Activated gamma-delta T cell (primary cell): ENCODE data around the gene RGS19.
"Not testable (repeated sequence)": the region's sequence is repeated elsewhere in the genome, so short reads cannot be mapped to it uniquely, and the experiment has no call there.

Experiments used
- DNase-seq: peaks from one replicate; lab custom pipeline; 2025; lab: John Stamatoyannopoulos, UW

RGS19 gene

DNA sequence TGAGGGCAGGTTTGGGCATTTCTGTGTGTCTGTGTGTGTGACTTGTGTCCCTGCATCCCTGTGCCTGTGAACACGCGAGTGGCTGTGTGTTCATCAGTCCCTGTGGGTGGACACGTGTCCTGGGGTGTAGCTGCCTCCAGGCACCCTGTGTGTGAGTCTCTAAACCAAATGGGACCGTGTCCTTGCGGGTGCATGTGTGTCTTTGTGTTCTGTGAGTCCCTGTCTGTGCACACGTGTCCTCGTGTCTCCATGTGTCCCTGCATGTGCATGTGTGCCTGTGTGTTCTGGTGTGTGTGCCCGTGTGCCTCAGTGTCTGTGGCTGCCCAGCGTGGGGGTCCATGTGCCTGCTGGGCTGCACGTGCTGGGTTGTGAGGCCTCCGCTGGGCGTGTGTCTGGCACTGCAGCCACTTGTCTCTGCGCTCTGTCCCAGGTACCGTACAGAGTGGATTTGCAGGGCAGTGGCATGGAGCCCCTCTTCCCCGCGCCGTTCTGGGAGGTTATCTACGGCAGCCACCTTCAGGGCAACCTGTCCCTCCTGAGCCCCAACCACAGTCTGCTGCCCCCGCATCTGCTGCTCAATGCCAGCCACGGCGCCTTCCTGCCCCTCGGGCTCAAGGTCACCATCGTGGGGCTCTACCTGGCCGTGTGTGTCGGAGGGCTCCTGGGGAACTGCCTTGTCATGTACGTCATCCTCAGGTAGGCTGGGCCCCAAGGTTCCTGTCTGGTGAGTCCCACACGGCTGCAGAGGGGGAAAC, 13.1 kb upstream of the RGS19 start:
- no peak for DNase-seq

DNA sequence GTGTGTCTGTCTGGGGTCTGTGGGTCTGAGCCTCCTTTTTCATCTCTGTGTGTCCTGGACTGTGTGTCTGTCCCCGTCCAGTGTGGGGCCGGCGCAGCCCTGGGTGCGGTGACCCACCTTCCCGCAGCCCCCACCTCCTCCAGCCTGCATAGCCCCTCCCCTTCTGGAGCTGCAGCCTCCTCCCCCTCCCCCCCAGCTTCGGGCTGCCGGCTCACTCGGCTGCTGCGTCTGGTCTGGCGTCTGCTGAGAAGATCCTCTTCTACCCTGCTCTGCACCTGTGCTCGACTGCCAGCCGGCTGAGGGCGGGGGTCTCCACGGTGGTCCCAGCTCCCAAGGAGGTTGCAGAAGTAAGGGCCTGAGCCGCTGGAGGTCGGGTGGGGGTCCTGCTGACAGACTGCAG, 12.5 kb upstream of the RGS19 start:
- no peak for DNase-seq

DNA sequence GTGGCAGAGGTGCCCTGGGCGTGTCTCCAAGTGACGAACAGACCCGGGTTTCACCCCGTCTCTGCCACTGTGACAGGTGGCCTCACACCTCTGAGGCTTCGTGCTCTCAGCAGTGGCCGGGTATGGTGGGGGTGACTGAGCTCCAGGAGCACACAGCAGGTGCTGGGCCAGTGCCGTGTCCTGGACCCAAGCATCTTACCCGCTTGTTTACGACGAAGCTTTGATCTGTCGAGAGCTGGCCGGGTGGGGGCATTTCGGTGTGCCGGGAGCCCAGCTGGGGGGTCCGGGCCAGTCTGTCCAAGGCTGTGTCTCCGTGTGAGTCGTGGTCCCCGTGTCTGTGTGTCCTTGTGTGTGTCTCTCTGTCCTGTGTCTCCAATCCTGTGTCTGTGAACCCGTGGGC, 12.0 kb upstream of the RGS19 start:
- no peak for DNase-seq

DNA sequence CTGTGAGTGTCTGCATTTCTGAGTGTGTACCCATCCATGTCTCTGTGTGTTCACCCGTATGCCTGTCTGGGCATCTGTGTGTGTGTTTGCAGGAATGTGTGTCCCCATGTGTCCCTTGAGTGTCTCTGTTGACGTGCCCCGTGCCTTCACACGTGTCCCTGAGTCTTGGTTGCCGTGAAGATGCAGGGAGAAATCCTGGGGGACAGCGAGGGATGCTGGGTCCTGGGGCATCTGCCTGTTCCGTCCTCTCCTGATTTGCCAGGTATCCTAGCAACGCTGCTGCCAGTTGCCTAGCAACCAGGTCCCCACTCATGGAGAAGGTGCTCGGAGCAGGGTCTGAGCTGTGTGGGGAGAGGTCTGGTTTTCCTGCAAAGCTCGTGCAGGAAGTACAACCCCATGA, 10.8 kb upstream of the RGS19 start:
- DNase-seq, result no peak

DNA sequence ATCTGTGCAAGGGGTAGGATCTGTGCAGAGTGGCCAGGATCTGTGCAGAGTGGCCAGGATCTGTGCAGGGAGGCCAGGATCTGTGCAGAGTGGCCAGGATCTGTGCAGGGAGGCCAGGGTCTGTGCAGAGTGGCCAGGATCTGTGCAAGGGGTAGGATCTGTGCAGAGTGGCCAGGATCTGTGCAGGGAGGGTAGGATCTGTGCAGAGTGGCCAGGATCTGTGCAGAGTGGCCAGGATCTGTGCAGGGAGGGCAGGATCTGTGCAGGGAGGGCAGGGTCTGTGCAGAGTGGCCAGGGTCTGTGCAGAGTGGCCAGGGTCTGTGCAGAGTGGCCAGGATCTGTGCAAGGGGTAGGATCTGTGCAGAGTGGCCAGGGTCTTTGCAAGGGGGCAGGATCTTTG, 9.3 kb upstream of the RGS19 start:
- DNase-seq, result not testable (repeated sequence)

DNA sequence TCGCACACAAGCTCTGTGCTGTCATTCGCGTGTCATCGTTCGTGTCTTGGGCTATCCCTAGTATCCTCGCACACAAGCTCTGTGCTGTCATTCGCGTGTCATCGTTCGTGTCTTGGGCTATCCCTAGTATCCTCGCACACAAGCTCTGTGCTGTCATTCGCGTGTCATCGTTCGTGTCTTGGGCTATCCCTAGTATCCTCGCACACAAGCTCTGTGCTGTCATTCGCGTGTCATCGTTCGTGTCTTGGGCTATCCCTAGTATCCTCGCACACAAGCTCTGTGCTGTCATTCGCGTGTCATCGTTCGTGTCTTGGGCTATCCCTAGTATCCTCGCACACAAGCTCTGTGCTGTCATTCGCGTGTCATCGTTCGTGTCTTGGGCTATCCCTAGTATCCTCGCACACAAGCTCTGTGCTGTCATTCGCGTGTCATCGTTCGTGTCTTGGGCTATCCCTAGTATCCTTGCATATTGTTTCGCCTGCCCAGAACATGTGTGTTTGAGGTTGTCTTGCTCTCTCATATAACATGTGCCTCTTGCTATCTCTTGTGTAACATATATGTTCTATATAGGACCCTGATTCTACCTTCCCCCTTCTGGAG, 8.0 kb upstream of the RGS19 start:
- not testable (repeated sequence) for DNase-seq

DNA sequence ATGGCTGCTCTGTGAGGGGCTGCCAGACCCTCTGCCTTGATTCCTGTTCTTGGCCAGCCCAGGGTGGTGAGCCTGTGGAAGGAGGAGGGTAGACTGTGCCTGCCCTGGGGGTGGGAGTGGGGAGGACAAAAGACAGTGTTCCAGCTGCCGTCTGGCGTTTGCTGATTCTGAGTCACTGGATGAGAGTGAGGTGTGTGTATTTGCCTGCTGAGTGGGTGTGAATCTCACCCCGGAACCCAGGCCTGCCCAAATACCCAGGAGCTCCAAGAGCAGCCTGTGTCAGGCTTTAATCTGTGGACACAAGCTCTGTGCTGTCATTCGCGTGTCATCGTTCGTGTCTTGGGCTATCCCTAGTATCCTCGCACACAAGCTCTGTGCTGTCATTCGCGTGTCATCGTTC, 7.5 kb upstream of the RGS19 start:
- no peak for DNase-seq

DNA sequence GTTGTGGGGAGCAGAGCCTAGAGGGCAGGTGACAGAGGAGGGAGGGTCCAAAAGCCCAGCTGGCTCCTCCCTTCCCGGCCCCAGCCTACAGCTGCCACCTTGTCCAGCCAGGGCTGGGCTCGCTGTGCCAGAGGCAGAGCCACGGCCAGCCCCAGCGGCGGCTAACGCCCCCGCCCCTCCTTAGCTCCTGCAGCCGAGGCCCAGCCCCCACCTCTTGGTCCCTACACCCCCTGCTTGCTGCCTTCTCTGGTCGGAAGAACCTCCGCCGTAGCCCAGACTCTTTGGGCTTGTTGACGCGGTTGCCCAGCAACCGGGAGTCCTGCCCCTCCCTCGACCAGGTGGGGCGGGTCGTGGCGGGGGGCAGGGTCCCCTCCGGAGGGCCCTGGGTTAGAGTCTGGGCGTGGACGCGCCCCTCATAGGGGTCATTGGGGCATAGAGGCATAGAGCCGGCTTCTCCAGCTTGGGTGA, 5.4 kb upstream of the RGS19 start:
- no peak for DNase-seq

DNA sequence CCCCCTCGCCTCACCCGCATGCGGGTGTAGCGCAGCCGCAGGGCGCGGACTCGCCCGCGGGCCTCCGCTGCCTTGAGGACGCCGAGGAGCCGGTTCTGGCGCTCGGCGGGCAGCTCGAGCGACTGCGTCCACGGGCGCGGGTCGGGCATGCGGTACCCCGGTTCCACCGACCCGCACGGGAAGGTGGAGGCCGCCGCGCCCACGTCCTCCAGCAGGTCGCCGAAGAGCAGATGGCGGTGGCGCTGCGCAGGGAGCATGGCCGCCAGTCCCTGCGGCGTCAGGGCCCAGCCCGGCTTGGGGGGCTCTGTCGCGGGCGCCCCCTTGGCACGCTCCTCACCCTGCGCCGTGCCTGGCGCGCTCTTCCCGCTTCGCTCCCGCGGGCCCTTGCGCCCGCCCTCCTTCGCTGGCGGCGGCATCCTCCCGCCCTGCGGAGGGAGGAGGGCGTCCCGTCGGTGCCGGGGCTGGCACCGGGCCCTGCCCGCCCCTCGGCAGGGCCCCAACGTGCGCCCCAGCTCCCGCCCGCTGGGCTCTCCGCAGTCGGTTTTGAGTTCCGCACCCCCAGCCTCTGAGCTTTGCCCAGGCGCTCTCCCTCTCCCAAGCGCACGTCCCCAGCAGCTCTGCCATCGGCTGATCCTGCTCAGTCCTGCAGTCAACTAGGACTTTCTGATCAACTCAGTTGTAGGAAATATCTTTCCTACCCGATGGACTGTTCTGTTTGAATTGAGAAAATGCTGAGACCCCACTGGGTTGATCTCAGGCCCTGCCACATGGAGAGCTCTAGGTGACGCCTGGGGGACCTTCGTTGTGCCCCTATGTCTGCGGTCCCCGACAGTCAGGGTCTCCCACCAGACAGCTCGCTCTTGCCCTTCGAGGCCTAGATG, 4.7 kb upstream of the RGS19 start, which contains the start of gene LKAAEAR1:
Gene LKAAEAR1, minus strand, starts transcription at position 595 of the 881 bp plus-strand sequence. Its CDS starts 179 bp downstream, at position 416.
- DNase-seq, result no peak

DNA sequence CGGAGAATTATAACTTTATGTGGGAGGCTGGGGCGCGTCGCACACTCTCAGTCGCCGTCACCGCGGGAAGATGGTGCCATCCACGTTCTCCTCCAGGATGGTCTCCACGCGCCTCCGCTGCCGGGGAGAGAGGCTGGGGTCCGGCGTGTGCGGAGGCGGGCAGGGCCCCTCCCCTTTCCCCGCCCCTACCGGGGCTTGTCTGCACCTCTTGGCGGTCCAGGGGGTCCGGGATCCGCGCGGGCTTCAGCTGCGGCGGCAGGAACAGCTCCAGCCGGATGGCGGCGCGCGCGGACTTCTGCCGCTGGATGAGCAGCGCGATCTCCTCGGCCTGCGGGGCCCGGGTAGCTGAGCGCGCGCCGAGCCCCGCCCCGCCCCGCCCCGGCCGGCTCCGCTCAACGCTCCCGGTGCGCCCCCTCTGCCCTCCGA, 4.1 kb upstream of the RGS19 start:
- peak; percentile 41 for DNase-seq

DNA sequence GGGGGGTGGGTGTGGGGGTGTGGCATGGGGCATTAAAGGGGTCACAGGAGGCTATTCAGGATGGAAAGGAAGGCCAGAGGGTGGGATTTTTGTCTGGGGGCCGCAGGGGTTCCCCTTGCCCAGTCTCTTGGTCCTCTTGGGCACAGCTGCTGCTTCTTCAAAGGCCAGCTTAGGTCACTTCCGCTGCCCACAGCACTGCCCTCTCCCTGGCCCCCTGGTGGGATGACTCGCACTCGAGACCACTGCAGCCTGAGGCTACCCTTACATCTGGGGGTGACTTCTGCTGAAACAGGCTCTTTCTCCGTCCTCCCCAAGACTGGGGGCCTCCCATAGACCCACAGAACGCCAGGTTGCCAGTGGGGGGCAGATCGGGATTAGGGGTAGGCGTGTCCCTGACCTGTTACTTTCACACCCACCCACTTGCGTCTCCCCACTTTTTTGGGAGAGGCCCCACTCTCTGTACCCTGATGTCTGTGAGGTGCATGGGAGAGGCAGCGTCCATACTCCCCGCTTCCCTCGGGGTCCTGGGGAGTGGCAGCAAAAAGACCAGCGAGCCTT, 3.6 kb upstream of the RGS19 start:
- no peak for DNase-seq

DNA sequence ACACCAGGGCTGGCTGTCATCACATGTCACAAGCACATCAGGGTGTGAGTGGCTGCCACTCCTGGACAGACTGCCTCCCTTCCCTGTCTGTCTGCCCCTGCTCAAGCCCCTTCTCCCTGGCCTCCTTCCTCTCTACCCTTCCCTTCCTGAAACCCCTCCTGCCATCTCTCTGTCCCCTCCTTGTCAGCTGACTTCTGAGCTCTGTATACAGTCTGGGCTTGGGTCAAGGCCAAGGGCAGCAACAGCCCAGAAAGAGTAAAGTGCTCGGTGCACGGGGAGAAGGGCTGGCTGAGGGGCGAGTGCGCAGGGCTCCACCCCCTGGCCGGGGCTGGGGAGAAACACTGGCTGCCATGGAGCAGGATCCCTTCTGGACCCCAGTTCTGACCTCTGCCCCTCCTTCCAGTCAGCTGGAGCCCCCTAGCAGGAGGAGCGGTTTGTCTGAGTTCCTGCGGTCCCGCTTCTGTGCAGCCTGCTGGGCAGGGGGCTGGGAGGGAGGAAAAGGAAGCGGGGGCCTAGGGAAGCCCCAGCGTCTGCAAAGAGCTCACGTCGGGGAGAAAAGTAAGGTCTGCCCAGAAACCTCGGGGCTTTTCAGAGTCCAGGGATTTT, 2.9 kb upstream of the RGS19 start:
- DNase-seq, result no peak

DNA sequence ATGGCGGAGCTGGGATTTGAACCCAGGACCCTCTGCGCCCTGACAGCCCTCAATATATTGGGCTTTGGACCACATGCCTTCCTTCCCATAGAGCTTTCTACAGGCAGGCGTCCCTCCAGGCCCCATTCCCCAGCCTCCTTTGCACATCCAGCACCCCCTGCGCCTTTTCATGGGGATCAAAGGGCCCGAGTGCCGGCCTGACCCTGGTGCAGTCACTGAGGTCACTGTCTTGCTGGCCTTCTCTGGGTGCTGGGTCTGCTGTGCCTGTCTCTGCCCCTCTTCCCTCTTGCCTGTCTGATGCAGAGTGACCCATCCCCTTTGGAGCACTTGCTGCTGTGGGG, 2.3 kb upstream of the RGS19 start:
- no peak for DNase-seq

DNA sequence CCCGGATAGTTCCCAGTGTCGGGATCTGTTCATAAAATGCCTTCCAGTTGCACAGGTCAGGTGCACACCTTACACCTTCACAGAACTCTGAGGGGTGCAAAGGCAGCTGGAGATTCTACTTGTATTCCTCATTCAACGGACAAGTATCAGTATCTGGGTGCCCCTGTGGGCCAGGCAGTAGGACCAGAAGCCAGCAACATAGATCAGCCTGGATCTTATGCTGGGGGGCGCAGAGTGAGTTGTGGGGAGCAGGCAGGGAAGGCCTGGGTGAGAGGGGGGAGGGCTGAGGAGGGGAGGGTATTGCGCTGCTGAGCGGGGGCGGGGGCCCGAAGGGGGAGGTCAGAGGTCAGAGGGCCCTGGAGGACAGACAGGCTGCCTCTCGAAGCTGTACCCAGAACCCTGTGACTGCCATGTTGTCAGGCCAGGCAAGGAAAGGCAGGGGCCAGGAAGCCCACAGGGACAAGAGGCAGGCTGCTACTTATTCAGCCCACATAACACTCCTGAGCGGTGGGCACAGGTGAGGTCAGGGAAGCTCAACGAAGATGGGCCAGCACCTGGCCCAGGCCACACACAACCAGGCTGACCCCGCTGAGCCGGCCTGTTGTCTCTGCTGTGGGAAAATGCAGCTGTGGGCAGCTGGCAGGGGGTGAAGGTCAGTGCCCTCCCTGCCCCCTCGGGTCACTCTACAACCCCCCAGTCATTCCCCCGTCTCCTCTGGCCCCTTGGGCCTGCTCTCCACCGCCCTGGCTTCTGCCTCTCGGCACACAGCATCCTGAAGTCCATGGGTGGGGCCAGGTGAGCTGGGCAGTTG, 1.7 kb upstream of the RGS19 start:
- DNase-seq, result no peak

DNA sequence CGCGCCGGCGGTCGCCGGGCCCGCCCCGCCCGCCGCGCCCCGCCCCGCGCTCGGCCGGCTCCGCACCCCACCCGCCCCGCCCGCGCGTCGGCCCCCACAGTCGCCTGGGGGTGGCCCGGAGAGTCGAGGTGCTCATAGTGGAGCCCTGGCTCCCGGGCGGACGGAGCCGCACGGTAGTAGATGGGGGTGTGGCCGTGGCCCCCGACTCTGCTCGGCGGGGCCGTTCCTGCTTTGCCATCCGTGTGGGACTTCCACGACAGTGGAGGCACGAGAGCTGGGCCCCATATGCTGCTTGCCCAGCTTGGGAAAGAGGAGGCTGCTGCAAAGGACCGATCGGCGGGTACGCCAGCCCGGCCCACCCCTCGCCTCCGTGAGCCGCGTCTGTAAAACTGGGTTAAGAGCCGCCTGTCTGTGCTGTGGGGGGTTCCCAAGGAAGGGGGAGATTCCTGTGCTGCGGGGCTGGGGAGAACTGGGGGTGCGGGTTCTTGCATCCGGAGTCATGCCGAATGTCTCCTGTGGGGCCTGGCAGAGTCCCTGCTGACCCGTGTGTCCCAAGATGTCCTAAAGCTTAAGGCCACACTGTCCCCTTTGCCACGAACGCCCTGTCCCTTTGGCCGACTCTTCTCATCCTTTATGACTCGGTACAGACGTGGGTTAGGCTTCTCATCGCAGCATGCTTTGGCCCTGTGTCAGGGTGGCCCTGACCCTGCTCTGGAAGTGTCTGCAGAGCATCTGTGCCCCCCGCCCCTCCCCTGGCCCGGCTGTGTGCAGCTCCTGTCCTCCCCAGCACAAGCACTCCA, 895 bp upstream of the RGS19 start, which contains the start of gene OPRL1:
Gene OPRL1, plus strand, starts transcription at position 70 of the 800 bp plus-strand sequence. CDS start 12,639 bp downstream, outside the sequence.
- peak; percentile 42 for DNase-seq

DNA sequence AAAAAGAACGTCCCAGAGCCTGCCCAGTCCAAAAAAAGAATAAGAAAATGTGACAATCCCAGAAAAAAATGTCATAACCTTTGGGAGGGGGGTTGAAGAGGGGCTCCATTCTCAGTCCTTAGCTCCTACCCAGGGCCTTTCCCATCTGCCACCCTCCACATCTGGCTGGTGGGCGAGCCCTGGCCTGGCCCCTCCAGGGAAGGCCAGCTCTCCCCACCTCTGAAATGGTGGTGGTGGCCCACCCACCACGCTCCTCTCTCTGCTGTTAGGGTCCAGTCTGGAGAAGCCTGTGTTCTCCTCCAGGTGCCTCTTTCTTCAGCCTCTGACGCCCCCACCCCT, 415 bp downstream of the RGS19 start:
- no peak for DNase-seq

DNA sequence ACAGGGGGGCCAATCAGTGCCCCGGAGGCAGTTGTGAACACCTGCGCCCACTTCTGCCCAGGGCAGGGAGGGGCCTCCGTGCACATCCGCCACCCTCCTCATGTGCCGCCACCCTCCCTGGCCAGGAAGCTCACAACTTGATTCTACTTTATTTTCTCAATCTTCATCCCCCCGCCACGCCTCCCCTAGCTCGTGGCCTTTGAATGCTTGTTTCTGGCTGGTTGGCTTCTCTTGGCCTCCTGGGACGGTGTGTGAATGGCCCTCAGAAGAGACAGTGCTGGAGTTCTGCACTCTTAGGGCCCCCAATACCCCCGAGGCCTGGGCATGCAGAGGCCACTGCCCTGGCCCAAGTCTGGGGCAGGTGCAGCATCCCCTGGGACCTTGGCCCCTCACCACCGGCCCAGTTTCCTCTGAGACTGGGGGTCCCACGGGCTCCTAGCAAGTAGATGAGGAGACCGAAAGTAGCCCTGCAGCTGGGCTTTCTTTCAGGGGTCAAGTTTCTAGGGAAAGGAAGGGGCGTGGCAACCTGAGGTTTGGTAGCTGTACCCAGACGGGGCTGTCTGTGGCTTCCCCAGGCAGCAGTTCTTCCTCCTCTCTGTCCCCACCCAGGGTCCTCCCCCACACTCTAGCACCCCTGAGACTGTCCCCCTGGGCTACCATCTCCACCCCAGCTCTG, 1.3 kb downstream of the RGS19 start:
- peak; percentile 42 for DNase-seq

DNA sequence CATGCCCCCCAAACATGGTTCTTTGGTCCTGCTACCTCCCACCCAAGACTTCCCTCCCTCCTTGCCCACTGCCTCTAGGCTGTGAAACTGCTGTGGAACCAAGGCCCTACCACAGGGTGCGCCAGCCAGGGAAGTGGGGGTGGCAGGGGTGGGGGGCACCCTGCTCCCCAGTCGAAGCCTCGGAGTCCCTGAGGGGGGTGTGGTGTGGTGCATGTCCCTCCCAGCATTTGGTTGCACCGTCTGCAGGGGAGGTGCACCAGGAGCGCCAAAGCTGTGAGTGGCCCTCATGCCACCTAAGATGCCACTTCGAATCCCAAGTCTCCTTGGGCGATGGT, 1.8 kb downstream of the RGS19 start:
- DNase-seq, result no peak

DNA sequence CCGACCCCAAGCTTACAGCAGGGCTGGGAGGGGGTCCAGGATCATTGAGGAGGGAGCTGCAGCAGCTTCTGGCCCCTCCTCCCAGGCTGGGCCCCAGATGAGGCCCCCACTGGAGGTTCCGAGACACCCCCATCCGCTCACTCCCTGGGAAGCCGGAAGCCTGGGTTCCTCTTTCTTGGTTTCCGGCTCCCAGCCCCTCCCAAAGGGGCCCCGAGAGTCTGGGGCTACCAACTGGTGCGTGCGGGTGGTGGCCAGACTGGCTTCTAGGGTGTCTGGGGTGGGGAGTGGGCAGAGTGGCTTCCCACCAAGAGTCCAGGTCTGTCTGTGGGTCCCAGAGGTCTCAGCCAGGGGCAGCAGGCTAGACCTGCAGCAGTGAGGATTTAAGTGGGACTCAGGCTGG, 2.2 kb downstream of the RGS19 start:
- no peak for DNase-seq
